ENCODE results near the gene SLC6A18. TPM values are rescaled to one million over a fixed set of nuclear protein-coding genes. Genes with fewer than 3 reads are reported as not detected.

SLC6A18 gene
- total and polyA plus RNA-seq, 9 of the 15 experiments (the other 6 are each of a cell fraction or from before 2014, with no cell fraction given): not detected

- TF ChIP-seq ELK1 (CRISPR knock-in tag; IDR thresholded peaks at IDR 0.05) (no peak), ZNF253 (CRISPR knock-in tag; conservative IDR thresholded peaks at IDR 0.05) (no peak), NONO (IDR thresholded peaks at IDR 0.05; ENCODE audit: low read depth in 2 of 2, low read length in 1 of 2) (no peak), E2F8 (IDR thresholded peaks at IDR 0.05; ENCODE audit: low read depth, partially characterized antibody) (peak; percentile 59), STAT5A (IDR thresholded peaks at IDR 0.05; ENCODE audit: borderline replicate concordance, low read length) (0 out of 2 replicates have a peak, but pooled peaks have one; percentile 12), ZNF551 (CRISPR knock-in tag; IDR thresholded peaks at IDR 0.05) (no peak), MTA2 (IDR thresholded peaks at IDR 0.05; ENCODE audit: low read depth) (peak; percentile 40), TCF15 (CRISPR knock-in tag; IDR thresholded peaks at IDR 0.05) (0 out of 2 replicates have a peak, but pooled peaks have one; percentile 14), POLR2G (IDR thresholded peaks at IDR 0.05; ENCODE audit: low read depth, low read length) (peak; percentile 78), IRF2 (CRISPR knock-in tag; IDR thresholded peaks at IDR 0.05) (no peak), CAMTA2 (CRISPR knock-in tag; conservative IDR thresholded peaks at IDR 0.05) (no peak), TGIF2 (CRISPR knock-in tag; IDR thresholded peaks at IDR 0.05) (no peak), BACH1 (tag; IDR thresholded peaks at IDR 0.05) (peak; percentile 93), ZSCAN29 (IDR thresholded peaks at IDR 0.05) (no peak), ZNF311 (CRISPR knock-in tag; IDR thresholded peaks at IDR 0.05) (no peak), RFX7 (CRISPR knock-in tag; IDR thresholded peaks at IDR 0.05) (0 out of 2 replicates have a peak, but pooled peaks have one; percentile 36), ATF4 (CRISPR knock-in tag; IDR thresholded peaks at IDR 0.05) (peak; percentile 68; the same call in 1 of the 2 replicates), HEY1 (CRISPR knock-in tag; IDR thresholded peaks at IDR 0.05; ENCODE audit: borderline replicate concordance) (no peak), ZNF133 (CRISPR knock-in tag; IDR thresholded peaks at IDR 0.05) (no peak), ILF3 (IDR thresholded peaks at IDR 0.05; ENCODE audit: borderline replicate concordance) (no peak), ATF6 (CRISPR knock-in tag; IDR thresholded peaks at IDR 0.05) (no peak), HDAC2 (IDR thresholded peaks at IDR 0.05) (peak; percentile 91)
These were observed 25.3 kb upstream of the SLC6A18 start (continued) for GRCh38 chr5:1199649-1200494.

Data from K562 (cell line).